ENCODE data around the gene DHX34. TPM values are rescaled to one million over a fixed set of nuclear protein-coding genes. Genes with fewer than 3 reads are reported as not detected.

DHX34 gene
- total and polyA plus RNA-seq, 9 of the 15 experiments (the other 6 are each of a cell fraction or from before 2014, with no cell fraction given) = 0.36 to 42.0 (median 15.0) TPM

DNA sequence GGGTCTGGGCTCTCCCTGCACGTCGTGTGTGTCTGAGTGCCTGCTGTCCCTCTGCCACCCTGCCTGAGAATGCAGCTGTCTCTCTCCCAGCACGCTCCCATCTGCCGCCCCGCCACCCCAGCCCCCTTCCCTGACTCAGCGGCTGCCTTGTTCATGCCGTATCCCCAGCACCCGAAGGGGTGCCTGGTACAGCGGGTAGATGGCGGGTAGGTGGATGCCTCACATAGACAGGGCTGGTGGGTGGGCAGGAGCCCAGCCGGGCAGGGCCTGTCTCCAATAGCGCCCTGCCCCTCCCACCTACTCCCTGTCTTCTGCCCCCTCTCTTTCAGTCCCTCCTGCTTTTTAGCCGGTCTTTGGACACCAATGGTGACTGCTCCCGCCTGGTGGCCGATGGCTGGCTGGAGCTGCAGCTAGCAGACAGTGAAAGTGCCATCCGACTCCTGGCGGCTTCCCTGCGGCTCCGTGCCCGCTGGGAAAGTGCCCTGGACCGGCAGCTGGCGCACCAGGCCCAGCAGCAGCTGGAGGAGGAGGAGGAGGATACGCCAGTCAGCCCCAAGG lies 30.3 kb downstream of the DHX34 start (continued):
- TF ChIP-seq, protein P1, sequence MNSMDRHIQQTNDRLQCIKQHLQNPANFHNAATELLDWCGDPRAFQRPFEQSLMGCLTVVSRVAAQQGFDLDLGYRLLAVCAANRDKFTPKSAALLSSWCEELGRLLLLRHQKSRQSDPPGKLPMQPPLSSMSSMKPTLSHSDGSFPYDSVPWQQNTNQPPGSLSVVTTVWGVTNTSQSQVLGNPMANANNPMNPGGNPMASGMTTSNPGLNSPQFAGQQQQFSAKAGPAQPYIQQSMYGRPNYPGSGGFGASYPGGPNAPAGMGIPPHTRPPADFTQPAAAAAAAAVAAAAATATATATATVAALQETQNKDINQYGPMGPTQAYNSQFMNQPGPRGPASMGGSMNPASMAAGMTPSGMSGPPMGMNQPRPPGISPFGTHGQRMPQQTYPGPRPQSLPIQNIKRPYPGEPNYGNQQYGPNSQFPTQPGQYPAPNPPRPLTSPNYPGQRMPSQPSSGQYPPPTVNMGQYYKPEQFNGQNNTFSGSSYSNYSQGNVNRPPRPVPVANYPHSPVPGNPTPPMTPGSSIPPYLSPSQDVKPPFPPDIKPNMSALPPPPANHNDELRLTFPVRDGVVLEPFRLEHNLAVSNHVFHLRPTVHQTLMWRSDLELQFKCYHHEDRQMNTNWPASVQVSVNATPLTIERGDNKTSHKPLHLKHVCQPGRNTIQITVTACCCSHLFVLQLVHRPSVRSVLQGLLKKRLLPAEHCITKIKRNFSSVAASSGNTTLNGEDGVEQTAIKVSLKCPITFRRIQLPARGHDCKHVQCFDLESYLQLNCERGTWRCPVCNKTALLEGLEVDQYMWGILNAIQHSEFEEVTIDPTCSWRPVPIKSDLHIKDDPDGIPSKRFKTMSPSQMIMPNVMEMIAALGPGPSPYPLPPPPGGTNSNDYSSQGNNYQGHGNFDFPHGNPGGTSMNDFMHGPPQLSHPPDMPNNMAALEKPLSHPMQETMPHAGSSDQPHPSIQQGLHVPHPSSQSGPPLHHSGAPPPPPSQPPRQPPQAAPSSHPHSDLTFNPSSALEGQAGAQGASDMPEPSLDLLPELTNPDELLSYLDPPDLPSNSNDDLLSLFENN (IDR thresholded peaks at IDR 0.05; ENCODE audit: low read depth in 2 of 2, low read length in 2 of 2) = no peak
- TF ChIP-seq POLR2G (IDR thresholded peaks at IDR 0.05; ENCODE audit: low read depth, low read length) = peak; percentile 52; the same call in 1 of the 2 replicates
- no peak for TF ChIP-seq RAD21 (CRISPR knock-in tag; conservative IDR thresholded peaks at IDR 0.05 in 1 of 2, IDR thresholded peaks at IDR 0.05 in 1 of 2)

GRCh38 chr19:47380559-47380958 lies 31.4 kb downstream of the DHX34 start:
- peaks cover 7 to 32% of the 10 kb centered on the region in 2 experiments; a peak in 4 of 5 replicates for H3K4me1 ChIP-seq (replicated peaks in 1 of 2; ENCODE audit: control insufficient read depth in 2 of 2, insufficient read depth in 2 of 2, low read length in 2 of 2)
- in situ Hi-C loops (cut with MboI) = no loop called here
- H3K27ac ChIP-seq (ENCODE audit: extremely low read depth, low read depth, low read length) = no peak overlapping the region
- H3K79me2 ChIP-seq (ENCODE audit: control insufficient read depth, insufficient read depth, low read length) = no peaks in the 10 kb centered on the region
- DNase-seq (ENCODE audit: extremely low read depth in 1 of 4, low spot score in 3 of 4) (no peak), ATAC-seq (no peak), FAIRE-seq (no peak)
- WGBS (ENCODE audit: insufficient coverage, low coverage, missing lambda C conversion rate) = 94% methylated on average over 6 of the region's 6 CpGs
- H3K9me3 ChIP-seq (replicated peaks; ENCODE audit: control insufficient read depth, insufficient read depth, low read depth, low read length) = no peaks in the 10 kb centered on the region
- H3K36me3 ChIP-seq (ENCODE audit: control insufficient read depth, insufficient read depth, low read length) = peaks cover 67% of the 10 kb centered on the region; the same call in 2 of the 3 replicates
- no peak overlapping the region for H3K9ac ChIP-seq (ENCODE audit: insufficient read depth in 1 of 2, low read depth in 2 of 2, low read length in 2 of 2)
- ChIA-PET CTCF (ENCODE audit: low intra/inter-chr PET ratio) (no interaction called here), POLR2A (interaction anchor here (1.0 kb wide), 1 partner anchor 9 kb away, joined by 5 read pairs; no protein-coding TSS in a partner anchor)
- no peak overlapping the region for H2AFZ ChIP-seq (ENCODE audit: low read depth, low read length)
- no peak overlapping the region for H3K4me2 ChIP-seq (ENCODE audit: insufficient read depth, low read length)
- H3K27me3 ChIP-seq (ENCODE audit: control insufficient read depth in 2 of 2, insufficient read depth in 2 of 2, low read length in 2 of 2) = peaks cover 0 to 3% of the 10 kb centered on the region in 2 experiments; a peak in 2 of 5 replicates
- intact Hi-C loops (cut with micrococcal nuclease) = no loop called here
- H4K20me1 ChIP-seq (replicated peaks; ENCODE audit: control insufficient read depth, insufficient read depth, low read length) = peaks cover 5% of the 10 kb centered on the region; the same call in 1 of the 2 replicates
- no TSS peak for BruUV-seq (replicated peaks)
- H3K9me1 ChIP-seq (ENCODE audit: control insufficient read depth, insufficient read depth, low read length) = no peaks in the 10 kb centered on the region
- no peak overlapping the region for H3K4me3 ChIP-seq
- TF ChIP-seq, protein P2, sequence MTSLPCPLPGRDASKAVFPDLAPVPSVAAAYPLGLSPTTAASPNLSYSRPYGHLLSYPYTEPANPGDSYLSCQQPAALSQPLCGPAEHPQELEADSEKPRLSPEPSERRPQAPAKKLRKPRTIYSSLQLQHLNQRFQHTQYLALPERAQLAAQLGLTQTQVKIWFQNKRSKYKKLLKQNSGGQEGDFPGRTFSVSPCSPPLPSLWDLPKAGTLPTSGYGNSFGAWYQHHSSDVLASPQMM (CRISPR knock-in tag; IDR thresholded peaks at IDR 0.05) = no peak
- TF ChIP-seq, protein P3, sequence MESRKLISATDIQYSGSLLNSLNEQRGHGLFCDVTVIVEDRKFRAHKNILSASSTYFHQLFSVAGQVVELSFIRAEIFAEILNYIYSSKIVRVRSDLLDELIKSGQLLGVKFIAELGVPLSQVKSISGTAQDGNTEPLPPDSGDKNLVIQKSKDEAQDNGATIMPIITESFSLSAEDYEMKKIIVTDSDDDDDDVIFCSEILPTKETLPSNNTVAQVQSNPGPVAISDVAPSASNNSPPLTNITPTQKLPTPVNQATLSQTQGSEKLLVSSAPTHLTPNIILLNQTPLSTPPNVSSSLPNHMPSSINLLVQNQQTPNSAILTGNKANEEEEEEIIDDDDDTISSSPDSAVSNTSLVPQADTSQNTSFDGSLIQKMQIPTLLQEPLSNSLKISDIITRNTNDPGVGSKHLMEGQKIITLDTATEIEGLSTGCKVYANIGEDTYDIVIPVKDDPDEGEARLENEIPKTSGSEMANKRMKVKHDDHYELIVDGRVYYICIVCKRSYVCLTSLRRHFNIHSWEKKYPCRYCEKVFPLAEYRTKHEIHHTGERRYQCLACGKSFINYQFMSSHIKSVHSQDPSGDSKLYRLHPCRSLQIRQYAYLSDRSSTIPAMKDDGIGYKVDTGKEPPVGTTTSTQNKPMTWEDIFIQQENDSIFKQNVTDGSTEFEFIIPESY (CRISPR knock-in tag; IDR thresholded peaks at IDR 0.05) = peak; percentile 73; the same call in 1 of the 2 replicates
- TF ChIP-seq, protein P4, sequence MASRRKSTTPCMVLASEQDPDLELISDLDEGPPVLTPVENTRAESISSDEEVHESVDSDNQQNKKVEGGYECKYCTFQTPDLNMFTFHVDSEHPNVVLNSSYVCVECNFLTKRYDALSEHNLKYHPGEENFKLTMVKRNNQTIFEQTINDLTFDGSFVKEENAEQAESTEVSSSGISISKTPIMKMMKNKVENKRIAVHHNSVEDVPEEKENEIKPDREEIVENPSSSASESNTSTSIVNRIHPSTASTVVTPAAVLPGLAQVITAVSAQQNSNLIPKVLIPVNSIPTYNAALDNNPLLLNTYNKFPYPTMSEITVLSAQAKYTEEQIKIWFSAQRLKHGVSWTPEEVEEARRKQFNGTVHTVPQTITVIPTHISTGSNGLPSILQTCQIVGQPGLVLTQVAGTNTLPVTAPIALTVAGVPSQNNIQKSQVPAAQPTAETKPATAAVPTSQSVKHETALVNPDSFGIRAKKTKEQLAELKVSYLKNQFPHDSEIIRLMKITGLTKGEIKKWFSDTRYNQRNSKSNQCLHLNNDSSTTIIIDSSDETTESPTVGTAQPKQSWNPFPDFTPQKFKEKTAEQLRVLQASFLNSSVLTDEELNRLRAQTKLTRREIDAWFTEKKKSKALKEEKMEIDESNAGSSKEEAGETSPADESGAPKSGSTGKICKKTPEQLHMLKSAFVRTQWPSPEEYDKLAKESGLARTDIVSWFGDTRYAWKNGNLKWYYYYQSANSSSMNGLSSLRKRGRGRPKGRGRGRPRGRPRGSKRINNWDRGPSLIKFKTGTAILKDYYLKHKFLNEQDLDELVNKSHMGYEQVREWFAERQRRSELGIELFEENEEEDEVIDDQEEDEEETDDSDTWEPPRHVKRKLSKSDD (conservative IDR thresholded peaks at IDR 0.05; ENCODE audit: low read length) = no peak
- TF ChIP-seq RBM25 (IDR thresholded peaks at IDR 0.05; ENCODE audit: low read depth, low read length, severe bottlenecking) = peak; percentile 76
